Neural cell (in vitro differentiated cells): Measurements from ENCODE around the gene ROBO1. TPM values are rescaled to one million over a fixed set of nuclear protein-coding genes. Genes with fewer than 3 reads are reported as not detected.

ENCODE experiments used
- H2AFZ ChIP-seq: fragments of 200-600, 300-800 bp; sonication (generic), shearing (Covaris generic); 2 replicates; pipeline ENCODE4 v1.6.0; 2014; ENCODE audit warnings: low read depth, mild to moderate bottlenecking, antibody characterized with exemption, low read length, moderate library complexity
- H3F3A ChIP-seq: fragments of 200-600 bp; shearing (Covaris generic); 2 replicates; pipeline ENCODE4 v1.6.1; 2016; ENCODE audit warnings: mild to moderate bottlenecking, moderate library complexity, mixed read lengths, antibody characterized with exemption, low read length; ENCODE audit not compliant: insufficient read depth, poor library complexity, severe bottlenecking
- H3K27ac ChIP-seq: fragments of 200-600, 300-800 bp; sonication (generic), shearing (Covaris generic); 2 replicates; pipeline ENCODE4 v1.5.1; 2014; ENCODE audit warnings: mild to moderate bottlenecking, low read length, moderate library complexity
- H3K27me3 ChIP-seq: fragments of 300-800, 200-600 bp; sonication (generic), shearing (Covaris generic); 2 replicates; pipeline ENCODE4 v1.6.0; 2014; ENCODE audit warnings: mild to moderate bottlenecking, low read depth, low read length, moderate library complexity; ENCODE audit not compliant: insufficient read depth
- H3K36me3 ChIP-seq: fragments of 300-800, 200-600 bp; sonication (generic), shearing (Covaris generic); 2 replicates; pipeline ENCODE4 v1.5.1; 2014; ENCODE audit warnings: mild to moderate bottlenecking, antibody characterized with exemption, low read length, moderate library complexity; ENCODE audit not compliant: insufficient read depth
- H3K4me2 ChIP-seq: fragments of 300-800, 200-600 bp; sonication (generic), shearing (Covaris generic); 2 replicates; pipeline ENCODE4 v1.6.0; 2014; ENCODE audit warnings: mild to moderate bottlenecking, low read length
- H3K4me3 ChIP-seq: fragments of 300-800, 200-600 bp; sonication (generic), shearing (Covaris generic); 2 replicates; pipeline ENCODE4 v1.5.1; 2014; ENCODE audit warnings: mild to moderate bottlenecking, low read length, moderate library complexity
- H3K79me2 ChIP-seq: fragments of 200-600 bp; shearing (Covaris generic); replicated peaks from 2 replicates; pipeline ENCODE4 v1.6.0; 2014; ENCODE audit warnings: mild to moderate bottlenecking, low read length, moderate library complexity; ENCODE audit not compliant: insufficient read depth
- H3K9ac ChIP-seq: fragments of 300-800, 200-600 bp; sonication (generic), shearing (Covaris generic); 2 replicates; pipeline ENCODE4 v1.6.1; 2016; ENCODE audit warnings: mild to moderate bottlenecking, low read length, mixed read lengths
- H3K9me2 ChIP-seq: fragments of 200-600 bp; shearing (Covaris generic); 2 replicates; pipeline ENCODE4 v1.6.1; 2016; ENCODE audit warnings: mild to moderate bottlenecking, low read length, mixed read lengths; ENCODE audit not compliant: insufficient read depth
- H3K9me3 ChIP-seq: fragments of 200-600, 300-800 bp; sonication (generic), shearing (Covaris generic); 2 replicates; pipeline ENCODE4 v1.6.1; 2016; ENCODE audit warnings: mild to moderate bottlenecking, mixed run types, low read length, moderate library complexity, mixed read lengths
- H4K20me1 ChIP-seq: fragments of 200-600 bp; shearing (Covaris generic); 2 replicates; pipeline ENCODE4 v1.6.1; 2016; ENCODE audit warnings: mild to moderate bottlenecking, mixed run types; ENCODE audit not compliant: insufficient read depth
- EP300 ChIP-seq: fragments of 450-650 bp; conservative IDR thresholded peaks from 2 replicates; pipeline ENCODE4 v1.6.1; 2014; ENCODE audit warnings: antibody characterized with exemption, mild to moderate bottlenecking, moderate library complexity; ENCODE audit not compliant: poor library complexity, severe bottlenecking
- MXI1 ChIP-seq: fragments of 450-650 bp; conservative IDR thresholded peaks from 2 replicates; pipeline ENCODE4 v1.6.1; 2014; ENCODE audit warnings: antibody characterized with exemption, mild to moderate bottlenecking; ENCODE audit not compliant: poor library complexity, severe bottlenecking
- POLR2AphosphoS5 ChIP-seq: IDR thresholded peaks from 2 replicates; pipeline ENCODE4 v1.6.1; 2012
- RAD21 ChIP-seq: fragments of 450-650 bp; conservative IDR thresholded peaks from 2 replicates; pipeline ENCODE4 v1.6.1; 2014; ENCODE audit warnings: antibody characterized with exemption, mild to moderate bottlenecking, moderate library complexity
- SMC3 ChIP-seq: fragments of 450-650 bp; conservative IDR thresholded peaks from 2 replicates; pipeline ENCODE4 v1.6.1; 2014; ENCODE audit warnings: antibody characterized with exemption, mild to moderate bottlenecking, moderate library complexity; ENCODE audit not compliant: poor library complexity
- polyA plus RNA-seq: library from polyadenylated mRNA; depleted of rRNA; stranded (reverse); fragments of >200 nt; gene quantifications from 2 replicates; pipeline ENCODE4 v1.2.3, GENCODE V29; 2014
- TF ChIP-seq, protein P1 (sequence below): fragments of 450-650 bp; IDR thresholded peaks from 2 replicates; pipeline ENCODE4 v1.5.1; 2014; ENCODE audit warnings: antibody characterized with exemption, mild to moderate bottlenecking, moderate library complexity; ENCODE audit not compliant: poor library complexity, severe bottlenecking

The ROBO1 gene
- polyA plus RNA-seq, 1 donor from 2014 or later, result 183 TPM

GRCh38 chr3:78781351-78781750 lies 986.4 kb downstream of the ROBO1 start:
- H3K27me3 ChIP-seq, result no peaks in the 10 kb centered on the region
- no peaks in the 10 kb centered on the region for H4K20me1 ChIP-seq
- no peak overlapping the region for H2AFZ ChIP-seq
- no peaks in the 10 kb centered on the region for H3K36me3 ChIP-seq
- no peak overlapping the region for H3K4me2 ChIP-seq
- no peak overlapping the region for H3K4me3 ChIP-seq
- H3K9me2 ChIP-seq, result no peaks in the 10 kb centered on the region
- H3K9me3 ChIP-seq, result no peaks in the 10 kb centered on the region
- H3K79me2 ChIP-seq, result peaks cover 18% of the 10 kb centered on the region
- TF ChIP-seq POLR2AphosphoS5, result no peak
- TF ChIP-seq MXI1, result no peak
- TF ChIP-seq, protein P1, sequence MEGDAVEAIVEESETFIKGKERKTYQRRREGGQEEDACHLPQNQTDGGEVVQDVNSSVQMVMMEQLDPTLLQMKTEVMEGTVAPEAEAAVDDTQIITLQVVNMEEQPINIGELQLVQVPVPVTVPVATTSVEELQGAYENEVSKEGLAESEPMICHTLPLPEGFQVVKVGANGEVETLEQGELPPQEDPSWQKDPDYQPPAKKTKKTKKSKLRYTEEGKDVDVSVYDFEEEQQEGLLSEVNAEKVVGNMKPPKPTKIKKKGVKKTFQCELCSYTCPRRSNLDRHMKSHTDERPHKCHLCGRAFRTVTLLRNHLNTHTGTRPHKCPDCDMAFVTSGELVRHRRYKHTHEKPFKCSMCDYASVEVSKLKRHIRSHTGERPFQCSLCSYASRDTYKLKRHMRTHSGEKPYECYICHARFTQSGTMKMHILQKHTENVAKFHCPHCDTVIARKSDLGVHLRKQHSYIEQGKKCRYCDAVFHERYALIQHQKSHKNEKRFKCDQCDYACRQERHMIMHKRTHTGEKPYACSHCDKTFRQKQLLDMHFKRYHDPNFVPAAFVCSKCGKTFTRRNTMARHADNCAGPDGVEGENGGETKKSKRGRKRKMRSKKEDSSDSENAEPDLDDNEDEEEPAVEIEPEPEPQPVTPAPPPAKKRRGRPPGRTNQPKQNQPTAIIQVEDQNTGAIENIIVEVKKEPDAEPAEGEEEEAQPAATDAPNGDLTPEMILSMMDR, result no peak
- TF ChIP-seq EP300, result no peak
- no peaks in the 10 kb centered on the region for H3F3A ChIP-seq
- H3K9ac ChIP-seq, result no peak overlapping the region
- H3K27ac ChIP-seq, result no peak overlapping the region

DNA sequence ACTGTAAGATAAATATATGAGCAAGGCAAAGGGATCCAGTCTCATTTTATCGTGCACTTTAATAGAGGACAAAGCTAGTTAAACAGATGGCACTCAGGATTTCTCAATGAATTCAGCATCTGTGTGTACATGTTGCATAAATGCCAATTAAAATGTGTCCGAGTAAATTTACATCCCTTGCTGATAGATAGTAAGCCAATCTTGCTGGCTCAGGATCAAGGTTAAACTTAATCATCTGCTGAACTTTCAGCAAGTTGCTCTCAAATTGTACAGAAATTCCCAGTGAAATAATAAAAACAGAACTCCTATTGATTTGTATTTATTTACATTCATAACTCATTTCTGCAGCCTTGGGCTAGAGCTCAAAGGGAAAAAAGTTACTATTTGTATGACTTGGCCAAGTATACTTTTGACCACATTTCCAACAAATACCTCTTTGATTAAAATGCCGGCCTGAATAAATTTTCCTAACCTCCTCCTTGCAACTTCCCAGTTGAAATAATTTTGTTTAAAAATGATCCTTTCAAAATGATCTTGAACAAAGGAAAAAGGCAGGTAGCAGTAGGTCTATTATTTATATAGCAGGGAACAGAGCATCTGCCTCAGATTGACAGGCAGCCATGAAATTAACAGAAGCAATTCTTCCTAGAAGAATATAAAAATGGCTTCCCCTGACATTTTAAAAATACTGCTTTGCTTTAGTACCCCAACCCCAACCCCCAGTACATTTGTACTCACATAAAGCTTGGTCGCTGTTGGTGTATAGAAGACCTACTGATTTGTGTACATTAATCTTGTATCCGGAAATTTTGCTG lies 1001.9 kb downstream of the ROBO1 start:
- Histone ChIP-seq H3K9me2 (no peaks in the 10 kb centered on the region), H3F3A (peaks cover 10% of the 10 kb centered on the region), H3K36me3 (no peaks in the 10 kb centered on the region), H3K4me2 (peak overlapping the region; percentile 64), H3K79me2 (no peaks in the 10 kb centered on the region), H3K27ac (peak overlapping the region; percentile 86), H4K20me1 (no peaks in the 10 kb centered on the region), H3K4me3 (peak overlapping the region; percentile 50), H2AFZ (no peak overlapping the region), H3K9ac (peak overlapping the region; percentile 38), H3K9me3 (no peaks in the 10 kb centered on the region), H3K27me3 (no peaks in the 10 kb centered on the region)
- TF ChIP-seq POLR2AphosphoS5 (no peak), MXI1 (no peak), EP300 (peak; percentile 15)

DNA sequence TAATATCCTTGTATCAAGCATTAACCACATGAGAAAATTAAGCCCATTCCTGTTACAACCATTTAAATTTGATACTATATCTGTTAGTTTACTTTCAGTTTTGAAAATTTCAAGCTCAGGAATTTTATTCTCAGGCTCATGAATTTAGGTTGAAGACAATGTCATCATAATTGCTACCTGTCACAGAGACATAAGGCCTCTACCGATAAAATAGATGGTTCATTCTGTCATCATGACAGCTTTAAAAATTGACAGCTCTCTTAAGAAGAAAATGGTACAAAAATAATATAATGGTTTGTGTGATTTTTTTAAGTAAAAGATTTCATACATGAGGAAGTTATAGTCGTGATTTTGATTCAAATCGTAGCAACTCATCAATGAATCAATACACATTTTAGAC lies 1003.2 kb downstream of the ROBO1 start:
- no peaks in the 10 kb centered on the region for H3K9me2 ChIP-seq
- H3K79me2 ChIP-seq, result peaks cover 2% of the 10 kb centered on the region
- H3K4me2 ChIP-seq, result peak overlapping the region; percentile 50
- no peaks in the 10 kb centered on the region for H3K27me3 ChIP-seq
- H3K27ac ChIP-seq, result peak overlapping the region; percentile 86
- H3K4me3 ChIP-seq, result peak overlapping the region; percentile 27
- H3K9me3 ChIP-seq, result no peaks in the 10 kb centered on the region
- no peak overlapping the region for H3K9ac ChIP-seq
- no peaks in the 10 kb centered on the region for H4K20me1 ChIP-seq
- no peak overlapping the region for H2AFZ ChIP-seq
- TF ChIP-seq EP300 (peak; percentile 97), SMC3 (no peak), POLR2AphosphoS5 (peak; percentile 73), RAD21 (no peak)
- TF ChIP-seq, protein P1, result no peak
- H3K36me3 ChIP-seq, result no peaks in the 10 kb centered on the region
- H3F3A ChIP-seq, result peaks cover 10% of the 10 kb centered on the region
